NT2/D1 (cell line): ENCODE measurements around the gene CA9.

ENCODE experiments used
- SUZ12 ChIP-seq: IDR thresholded peaks from 2 replicates; pipeline ENCODE4 v1.6.1; 2011; ENCODE audit not compliant: insufficient read length, insufficient read depth; ENCODE audit errors: extremely low read depth
- YY1 ChIP-seq: IDR thresholded peaks from 2 replicates; pipeline ENCODE4 v1.6.1; 2011; ENCODE audit not compliant: insufficient read length, insufficient read depth
- ZNF274 ChIP-seq: IDR thresholded peaks from 2 replicates; pipeline ENCODE4 v1.6.1; 2011; ENCODE audit warnings: mild to moderate bottlenecking, low read depth, low read length

GRCh38 chr9:35649431-35650340 lies 24.0 kb upstream of the CA9 start:
- TF ChIP-seq ZNF274 (no peak), SUZ12 (no peak), YY1 (no peak)
